Kidney (tissue), 14 donors: Measurements from ENCODE around the gene ADAMTS14. TPM values are rescaled to one million over a fixed set of nuclear protein-coding genes. Genes with fewer than 3 reads are reported as not detected.

ENCODE experiments used
- DNase-seq, 5 donors: peaks; one replicate each; pipeline ENCODE4 v3.0.0-alpha.2; 2013 to 2020
- FAIRE-seq: peaks from 2 replicates; lab custom pipeline; 2012; peaks lifted over from hg19 to GRCh38; lab: Jason Lieb, UNC
- H3K27ac ChIP-seq, 2 donors: one replicate each; pipeline ENCODE4 v1.7.0; 2013; ENCODE audit warnings: low read depth in 2 of 2, low read length in 2 of 2, inconsistent platforms in 1 of 2
- H3K27me3 ChIP-seq: one replicate; pipeline ENCODE4 v1.7.1; 2013; ENCODE audit warnings: low read length, inconsistent platforms; ENCODE audit not compliant: control insufficient read depth, insufficient read depth
- H3K36me3 ChIP-seq, 3 donors: one replicate each; pipeline versions ENCODE4 v1.7.0 to v1.7.1; 2013; ENCODE audit warnings: low read length in 3 of 3, control low read depth in 1 of 3, inconsistent platforms in 1 of 3; ENCODE audit not compliant: insufficient read depth in 3 of 3, control insufficient read depth in 2 of 3
- H3K4me1 ChIP-seq, 3 donors: one replicate each; pipeline versions ENCODE4 v1.7.0 to v1.7.1; 2013; ENCODE audit warnings: low read length in 3 of 3, inconsistent platforms in 1 of 3, low read depth in 1 of 3; ENCODE audit not compliant: control insufficient read depth in 2 of 3, insufficient read depth in 2 of 3
- H3K4me3 ChIP-seq, 3 donors: one replicate each; pipeline versions ENCODE4 v1.7.0 to v1.8.1; 2013; ENCODE audit warnings: low read length in 3 of 3, control low read depth in 1 of 3, inconsistent platforms in 1 of 3
- H3K9ac ChIP-seq, 3 donors: one replicate each; pipeline versions ENCODE4 v1.7.0 to v1.7.1; 2013; ENCODE audit warnings: low read length in 3 of 3, control low read depth in 1 of 3, inconsistent platforms in 1 of 3
- H3K9me3 ChIP-seq, 3 donors: one replicate each; pipeline versions ENCODE4 v1.7.0 to v1.7.1; 2013; ENCODE audit warnings: low read length in 3 of 3, control low read depth in 1 of 3, inconsistent platforms in 1 of 3; ENCODE audit not compliant: control insufficient read depth in 2 of 3, insufficient read depth in 1 of 3
- intact Hi-C: fragments of 100-400 bp; cut with DNase I; formaldehyde crosslinking; loops from one replicate; pipeline ENCODE4 v1.11.1; 2022
- polyA plus RNA-seq: library from polyadenylated mRNA; stranded (reverse); fragments of 350-450 nt; fragmentation: Illumina TruSeq; extraction: RNeasy Lipid Tissue Mini Kit (QIAGEN cat#74804); gene quantifications from one replicate; pipeline ENCODE4 v1.2.3, GENCODE V29; 2014; ENCODE audit warnings: low read depth, low replicate concordance; ENCODE audit not compliant: insufficient read depth
- total RNA-seq: library from RNA; stranded (reverse); fragmentation: NEBNext Ultra II Directional; extraction: Animal tissue kit (Norgen Biotek cat#: 25700); gene quantifications from one replicate; pipeline ENCODE4 v1.2.1, GENCODE V29; 2021
- TF ChIP-seq, protein P1 (sequence below): IDR thresholded peaks from 3 replicates; pipeline ENCODE4 v1.5.1; 2012; ENCODE audit warnings: mild to moderate bottlenecking, moderate library complexity, borderline replicate concordance; ENCODE audit not compliant: insufficient read depth; ENCODE audit errors: extremely low read depth
- donor health status: control.
- donor health status: control.
- donor health status: control.
- donor health status: control.
- donor health status: control.
- donor health status: DM: yes; HTN: yes; CAD: no.
- donor health status: Normal renal cell carcinoma (clear cell type).

Gene ADAMTS14
- total and polyA plus RNA-seq, 2 donors from 2014 or later = 0.47 TPM; not detected in 1

DNA sequence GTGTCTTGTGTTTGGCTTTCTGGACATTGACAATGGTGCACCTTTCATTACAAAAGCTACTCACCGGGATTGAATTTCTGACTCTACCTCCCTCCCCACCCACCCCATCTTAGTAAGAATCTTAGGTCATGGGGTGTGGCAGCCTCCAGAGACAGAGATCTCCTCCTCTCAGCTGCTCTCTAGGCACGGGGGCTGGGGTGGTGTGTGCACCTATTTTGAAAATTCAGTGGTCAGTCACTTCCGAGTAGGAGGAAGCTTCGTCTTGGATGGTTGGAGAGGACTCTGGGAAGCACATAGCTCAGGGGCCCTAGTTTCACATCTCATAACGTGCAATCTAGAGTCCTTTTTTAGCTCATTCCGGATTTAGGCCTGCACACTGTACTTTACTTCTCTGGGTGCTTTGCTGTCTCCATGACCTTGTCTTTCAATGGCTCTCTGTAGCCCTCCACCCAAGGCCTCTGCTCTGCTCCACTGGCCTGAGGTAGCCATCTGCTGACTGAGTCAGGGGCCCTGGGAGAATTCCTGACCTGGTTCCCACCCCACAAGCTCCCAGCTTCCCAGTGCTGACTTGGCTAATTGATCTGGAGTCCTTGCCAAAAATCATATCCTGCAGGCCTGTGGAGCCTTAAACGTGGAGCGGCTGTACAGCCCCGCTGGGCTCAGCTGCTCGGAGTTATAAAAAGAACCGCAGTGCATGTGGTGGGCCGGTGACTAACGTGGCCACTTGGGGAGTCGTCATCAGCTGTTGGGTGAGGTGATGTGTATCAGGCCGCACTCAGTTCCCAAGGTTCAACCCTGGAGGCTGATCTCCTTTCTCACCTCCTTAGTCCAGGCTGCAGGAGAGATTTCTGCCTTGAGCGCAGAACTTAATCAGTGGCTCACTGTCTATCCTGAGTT lies 19.3 kb upstream of the ADAMTS14 start:
- peak in 2 of 5 donors; percentile 32 to 86 for DNase-seq
- no peak for FAIRE-seq
- H3K9ac ChIP-seq = no peak overlapping the region

DNA sequence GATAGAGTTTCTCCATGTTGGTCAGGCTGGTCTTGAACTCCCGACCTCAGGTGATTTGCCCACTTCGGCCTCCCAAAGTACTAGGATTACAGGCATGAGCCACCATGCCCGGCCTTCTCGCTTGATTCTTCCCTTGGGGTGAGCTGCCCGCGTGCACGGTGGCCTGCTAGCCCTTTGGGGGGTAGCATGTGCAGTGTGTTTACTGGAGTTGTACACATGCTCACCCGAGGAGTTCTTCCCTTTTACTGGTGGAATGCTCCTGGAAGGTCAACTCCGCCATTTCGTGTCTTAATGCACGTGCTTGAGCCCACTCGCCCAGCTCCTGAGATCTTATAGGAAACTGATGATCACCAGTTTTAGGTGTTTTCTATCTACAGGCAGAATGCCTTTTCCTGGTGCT lies 17.0 kb upstream of the ADAMTS14 start:
- TF ChIP-seq, protein P1, sequence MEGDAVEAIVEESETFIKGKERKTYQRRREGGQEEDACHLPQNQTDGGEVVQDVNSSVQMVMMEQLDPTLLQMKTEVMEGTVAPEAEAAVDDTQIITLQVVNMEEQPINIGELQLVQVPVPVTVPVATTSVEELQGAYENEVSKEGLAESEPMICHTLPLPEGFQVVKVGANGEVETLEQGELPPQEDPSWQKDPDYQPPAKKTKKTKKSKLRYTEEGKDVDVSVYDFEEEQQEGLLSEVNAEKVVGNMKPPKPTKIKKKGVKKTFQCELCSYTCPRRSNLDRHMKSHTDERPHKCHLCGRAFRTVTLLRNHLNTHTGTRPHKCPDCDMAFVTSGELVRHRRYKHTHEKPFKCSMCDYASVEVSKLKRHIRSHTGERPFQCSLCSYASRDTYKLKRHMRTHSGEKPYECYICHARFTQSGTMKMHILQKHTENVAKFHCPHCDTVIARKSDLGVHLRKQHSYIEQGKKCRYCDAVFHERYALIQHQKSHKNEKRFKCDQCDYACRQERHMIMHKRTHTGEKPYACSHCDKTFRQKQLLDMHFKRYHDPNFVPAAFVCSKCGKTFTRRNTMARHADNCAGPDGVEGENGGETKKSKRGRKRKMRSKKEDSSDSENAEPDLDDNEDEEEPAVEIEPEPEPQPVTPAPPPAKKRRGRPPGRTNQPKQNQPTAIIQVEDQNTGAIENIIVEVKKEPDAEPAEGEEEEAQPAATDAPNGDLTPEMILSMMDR = no peak
- no peak for DNase-seq
- FAIRE-seq = no peak
- Histone ChIP-seq H3K27me3 (no peaks in the 10 kb centered on the region), H3K4me1 (no peaks in the 10 kb centered on the region), H3K9ac (no peak overlapping the region), H3K27ac (no peak overlapping the region), H3K9me3 (peaks cover 0 to 9% (median 6%) of the 10 kb centered on the region in 3 donors), H3K36me3 (no peaks in the 10 kb centered on the region), H3K4me3 (no peak overlapping the region)
- intact Hi-C loops = no loop called here

More for the DNA sequence above, 19.3 kb upstream of the ADAMTS14 start:
- no peak overlapping the region for H3K4me3 ChIP-seq
- TF ChIP-seq, protein P1 = no peak
- H3K27me3 ChIP-seq = no peaks in the 10 kb centered on the region
- peaks cover 0 to 6% (median 2%) of the 10 kb centered on the region in 3 donors for H3K9me3 ChIP-seq
- H3K4me1 ChIP-seq = no peaks in the 10 kb centered on the region
- intact Hi-C loops = no loop called here
- H3K27ac ChIP-seq = no peak overlapping the region
- H3K36me3 ChIP-seq = no peaks in the 10 kb centered on the region

DNA sequence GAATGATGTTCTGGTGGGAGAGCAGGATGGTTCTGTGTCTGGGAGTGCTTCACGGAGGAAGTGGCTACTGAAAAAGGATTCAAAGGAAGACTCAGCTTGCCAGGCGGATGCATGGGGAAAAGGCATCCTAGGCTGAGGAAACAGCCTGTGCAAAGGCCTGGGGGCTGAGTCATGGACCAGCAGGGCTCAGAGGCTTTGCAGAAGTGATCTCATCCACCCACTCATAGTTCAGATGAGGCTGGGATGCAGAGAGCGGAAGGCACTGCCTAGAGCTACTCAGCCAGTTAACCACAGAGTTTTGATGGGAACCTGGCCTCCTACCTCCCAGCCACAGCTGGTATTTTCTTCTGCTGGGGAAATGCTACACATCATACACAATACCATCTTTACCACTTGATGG lies 15.8 kb upstream of the ADAMTS14 start:
- no peak for FAIRE-seq

More for the DNA sequence above, 15.8 kb upstream of the ADAMTS14 start:
- Histone ChIP-seq H3K36me3 (no peaks in the 10 kb centered on the region), H3K9ac (no peak overlapping the region), H3K9me3 (peaks cover 0 to 9% (median 6%) of the 10 kb centered on the region in 3 donors), H3K4me1 (no peaks in the 10 kb centered on the region), H3K27ac (no peak overlapping the region), H3K27me3 (no peaks in the 10 kb centered on the region), H3K4me3 (no peak overlapping the region)
- DNase-seq = no peak
- TF ChIP-seq, protein P1 = no peak
- intact Hi-C loops = no loop called here
